Neural cell (in vitro differentiated cells): ENCODE measurements around the gene SPARCL1. TPM values are rescaled to one million over a fixed set of nuclear protein-coding genes. Genes with fewer than 3 reads are reported as not detected.

ENCODE experiments used
- H2AFZ ChIP-seq: fragments of 200-600, 300-800 bp; sonication (generic), shearing (Covaris generic); 2 replicates; pipeline ENCODE4 v1.6.0; 2014; ENCODE audit warnings: low read depth, mild to moderate bottlenecking, antibody characterized with exemption, low read length, moderate library complexity
- H3F3A ChIP-seq: fragments of 200-600 bp; shearing (Covaris generic); 2 replicates; pipeline ENCODE4 v1.6.1; 2016; ENCODE audit warnings: mild to moderate bottlenecking, moderate library complexity, mixed read lengths, antibody characterized with exemption, low read length; ENCODE audit not compliant: insufficient read depth, poor library complexity, severe bottlenecking
- H3K27ac ChIP-seq: fragments of 200-600, 300-800 bp; sonication (generic), shearing (Covaris generic); 2 replicates; pipeline ENCODE4 v1.5.1; 2014; ENCODE audit warnings: mild to moderate bottlenecking, low read length, moderate library complexity
- H3K27me3 ChIP-seq: fragments of 300-800, 200-600 bp; sonication (generic), shearing (Covaris generic); 2 replicates; pipeline ENCODE4 v1.6.0; 2014; ENCODE audit warnings: mild to moderate bottlenecking, low read depth, low read length, moderate library complexity; ENCODE audit not compliant: insufficient read depth
- H3K36me3 ChIP-seq: fragments of 300-800, 200-600 bp; sonication (generic), shearing (Covaris generic); 2 replicates; pipeline ENCODE4 v1.5.1; 2014; ENCODE audit warnings: mild to moderate bottlenecking, antibody characterized with exemption, low read length, moderate library complexity; ENCODE audit not compliant: insufficient read depth
- H3K4me2 ChIP-seq: fragments of 300-800, 200-600 bp; sonication (generic), shearing (Covaris generic); 2 replicates; pipeline ENCODE4 v1.6.0; 2014; ENCODE audit warnings: mild to moderate bottlenecking, low read length
- H3K4me3 ChIP-seq: fragments of 300-800, 200-600 bp; sonication (generic), shearing (Covaris generic); 2 replicates; pipeline ENCODE4 v1.5.1; 2014; ENCODE audit warnings: mild to moderate bottlenecking, low read length, moderate library complexity
- H3K79me2 ChIP-seq: fragments of 200-600 bp; shearing (Covaris generic); replicated peaks from 2 replicates; pipeline ENCODE4 v1.6.0; 2014; ENCODE audit warnings: mild to moderate bottlenecking, low read length, moderate library complexity; ENCODE audit not compliant: insufficient read depth
- H3K9ac ChIP-seq: fragments of 300-800, 200-600 bp; sonication (generic), shearing (Covaris generic); 2 replicates; pipeline ENCODE4 v1.6.1; 2016; ENCODE audit warnings: mild to moderate bottlenecking, low read length, mixed read lengths
- H3K9me2 ChIP-seq: fragments of 200-600 bp; shearing (Covaris generic); 2 replicates; pipeline ENCODE4 v1.6.1; 2016; ENCODE audit warnings: mild to moderate bottlenecking, low read length, mixed read lengths; ENCODE audit not compliant: insufficient read depth
- H3K9me3 ChIP-seq: fragments of 200-600, 300-800 bp; sonication (generic), shearing (Covaris generic); 2 replicates; pipeline ENCODE4 v1.6.1; 2016; ENCODE audit warnings: mild to moderate bottlenecking, mixed run types, low read length, moderate library complexity, mixed read lengths
- H4K20me1 ChIP-seq: fragments of 200-600 bp; shearing (Covaris generic); 2 replicates; pipeline ENCODE4 v1.6.1; 2016; ENCODE audit warnings: mild to moderate bottlenecking, mixed run types; ENCODE audit not compliant: insufficient read depth
- CTCF ChIP-seq: fragments of 450-650 bp; IDR thresholded peaks from 2 replicates; pipeline ENCODE4 v1.5.1; 2014; ENCODE audit warnings: antibody characterized with exemption, mild to moderate bottlenecking, moderate library complexity; ENCODE audit not compliant: poor library complexity, severe bottlenecking
- EP300 ChIP-seq: fragments of 450-650 bp; conservative IDR thresholded peaks from 2 replicates; pipeline ENCODE4 v1.6.1; 2014; ENCODE audit warnings: antibody characterized with exemption, mild to moderate bottlenecking, moderate library complexity; ENCODE audit not compliant: poor library complexity, severe bottlenecking
- EZH2 ChIP-seq: fragments of 200-600, 300-800 bp; shearing (Covaris generic), sonication (generic); IDR thresholded peaks from 2 replicates; pipeline ENCODE4 v1.6.1; 2014; ENCODE audit warnings: antibody characterized with exemption, low read length, borderline replicate concordance, mild to moderate bottlenecking; ENCODE audit not compliant: insufficient read depth, poor library complexity, severe bottlenecking
- MXI1 ChIP-seq: fragments of 450-650 bp; conservative IDR thresholded peaks from 2 replicates; pipeline ENCODE4 v1.6.1; 2014; ENCODE audit warnings: antibody characterized with exemption, mild to moderate bottlenecking; ENCODE audit not compliant: poor library complexity, severe bottlenecking
- POLR2AphosphoS5 ChIP-seq: IDR thresholded peaks from 2 replicates; pipeline ENCODE4 v1.6.1; 2012
- RAD21 ChIP-seq: fragments of 450-650 bp; conservative IDR thresholded peaks from 2 replicates; pipeline ENCODE4 v1.6.1; 2014; ENCODE audit warnings: antibody characterized with exemption, mild to moderate bottlenecking, moderate library complexity
- REST ChIP-seq: IDR thresholded peaks from 2 replicates; pipeline ENCODE4 v1.6.1; 2012; ENCODE audit warnings: borderline replicate concordance
- SMC3 ChIP-seq: fragments of 450-650 bp; conservative IDR thresholded peaks from 2 replicates; pipeline ENCODE4 v1.6.1; 2014; ENCODE audit warnings: antibody characterized with exemption, mild to moderate bottlenecking, moderate library complexity; ENCODE audit not compliant: poor library complexity
- TAF1 ChIP-seq: IDR thresholded peaks from 2 replicates; pipeline ENCODE4 v1.6.1; 2012; ENCODE audit warnings: low read depth
- polyA plus RNA-seq: library from polyadenylated mRNA; depleted of rRNA; stranded (reverse); fragments of >200 nt; gene quantifications from 2 replicates; pipeline ENCODE4 v1.2.3, GENCODE V29; 2014

Gene SPARCL1
- polyA plus RNA-seq, 1 donor from 2014 or later, result 0.89 TPM

- no peaks in the 10 kb centered on the region for H3K79me2 ChIP-seq
- no peaks in the 10 kb centered on the region for H3K9me3 ChIP-seq
- H3F3A ChIP-seq, result no peaks in the 10 kb centered on the region
- no peak overlapping the region for H3K27ac ChIP-seq
- no peak for TF ChIP-seq REST
- no peak for TF ChIP-seq RAD21
- TF ChIP-seq MXI1, result no peak
- no peak for TF ChIP-seq SMC3
- no peak for TF ChIP-seq CTCF
- TF ChIP-seq EP300, result no peak
- TF ChIP-seq POLR2AphosphoS5, result no peak
- TF ChIP-seq TAF1, result no peak
- no peak for TF ChIP-seq EZH2
- no peak overlapping the region for H3K4me2 ChIP-seq
- H4K20me1 ChIP-seq, result no peaks in the 10 kb centered on the region
- H3K4me3 ChIP-seq, result no peak overlapping the region
- H3K9me2 ChIP-seq, result no peaks in the 10 kb centered on the region
- H3K36me3 ChIP-seq, result no peaks in the 10 kb centered on the region
- H3K27me3 ChIP-seq, result no peaks in the 10 kb centered on the region
- H2AFZ ChIP-seq, result no peak overlapping the region
- H3K9ac ChIP-seq, result no peak overlapping the region
Measured at GRCh38 chr4:87532109-87532508, 2.9 kb upstream of the SPARCL1 start.

GRCh38 chr4:87531621-87532020, 2.4 kb upstream of the SPARCL1 start:
- no peaks in the 10 kb centered on the region for H3K79me2 ChIP-seq
- H3F3A ChIP-seq, result no peaks in the 10 kb centered on the region
- H3K9me2 ChIP-seq, result no peaks in the 10 kb centered on the region
- TF ChIP-seq POLR2AphosphoS5 (no peak), SMC3 (no peak), RAD21 (no peak), MXI1 (no peak), CTCF (no peak)
- H3K9me3 ChIP-seq, result no peaks in the 10 kb centered on the region
- H4K20me1 ChIP-seq, result no peaks in the 10 kb centered on the region
- no peaks in the 10 kb centered on the region for H3K27me3 ChIP-seq
- H3K9ac ChIP-seq, result no peak overlapping the region
- H3K27ac ChIP-seq, result no peak overlapping the region
- H3K4me2 ChIP-seq, result no peak overlapping the region
- H3K4me3 ChIP-seq, result no peak overlapping the region
- H3K36me3 ChIP-seq, result no peaks in the 10 kb centered on the region
- H2AFZ ChIP-seq, result no peak overlapping the region
